NCI-H1048 (cell line): Measurements from ENCODE around the gene NECTIN1.

ENCODE experiments used
- DNase-seq: peaks from one replicate; lab custom pipeline; 2025; lab: John Stamatoyannopoulos, UW

The NECTIN1 gene

DNA sequence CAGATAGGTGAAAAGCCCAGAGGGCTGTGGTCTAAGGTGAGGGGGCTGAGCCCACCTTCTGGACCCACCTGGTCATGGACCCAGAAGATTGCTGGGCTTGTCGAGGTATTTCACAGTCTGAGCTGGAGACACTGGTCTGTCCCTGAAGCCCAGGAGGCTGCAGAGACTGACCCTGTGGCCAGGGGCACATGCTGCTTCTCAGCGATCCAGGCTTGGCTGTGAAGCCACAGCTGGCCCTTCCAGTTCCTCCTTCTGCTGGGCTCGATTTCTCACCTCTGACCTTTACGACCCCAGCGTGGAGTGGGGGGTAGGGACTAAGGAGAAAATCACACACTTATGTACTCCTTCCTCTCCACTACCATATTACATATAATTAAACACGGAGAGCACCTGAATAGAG is 88.5 kb downstream of the NECTIN1 start:
- no peak for DNase-seq

DNA sequence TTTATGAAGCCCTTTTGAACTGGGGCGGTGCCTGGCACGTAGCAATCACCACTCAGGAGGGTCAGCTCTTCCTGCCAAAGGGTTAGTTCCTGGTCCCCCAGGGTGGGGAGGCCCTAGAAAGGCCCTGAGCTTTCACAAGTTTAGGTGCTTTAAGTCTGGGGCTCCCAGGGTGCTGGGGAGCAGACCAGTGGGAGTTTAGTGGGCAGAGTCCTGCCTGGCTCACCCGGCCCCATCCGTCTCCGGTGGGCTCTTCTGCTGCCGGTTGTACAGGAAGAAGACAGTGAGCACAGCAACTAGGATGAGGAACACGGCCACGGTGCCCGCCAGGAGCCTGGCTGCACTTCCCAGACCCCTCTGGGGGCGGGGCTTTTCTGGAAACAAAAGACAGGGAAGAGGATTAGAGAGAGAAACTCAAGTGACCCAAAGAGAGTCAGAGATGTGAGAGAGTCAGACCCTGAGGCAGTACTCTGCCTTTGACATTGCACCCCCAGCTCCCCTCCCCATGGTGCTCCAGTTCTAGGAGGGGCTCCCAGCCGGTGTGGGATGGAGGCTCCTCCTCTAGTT is 89.3 kb downstream of the NECTIN1 start:
- no peak for DNase-seq

DNA sequence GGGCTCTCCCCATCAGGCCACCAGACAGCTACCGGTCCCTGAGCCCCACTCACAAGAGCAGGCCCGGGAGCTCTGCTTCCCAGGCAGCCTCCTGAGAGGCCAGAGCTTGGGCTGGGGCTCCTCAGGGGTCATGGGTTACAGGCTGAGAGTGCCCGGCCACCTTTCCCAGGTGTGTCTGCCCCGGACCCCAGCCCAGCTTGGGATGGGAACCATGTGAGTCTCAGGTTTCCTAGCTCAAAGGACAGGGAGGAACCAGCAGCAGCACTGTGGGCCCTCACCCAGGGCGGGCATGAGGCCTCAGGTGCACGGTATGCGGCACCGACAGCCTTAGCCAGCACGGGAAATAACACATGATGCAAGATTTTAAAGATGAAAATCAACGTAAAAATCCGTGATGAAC is 90.1 kb downstream of the NECTIN1 start:
- no peak for DNase-seq

DNA sequence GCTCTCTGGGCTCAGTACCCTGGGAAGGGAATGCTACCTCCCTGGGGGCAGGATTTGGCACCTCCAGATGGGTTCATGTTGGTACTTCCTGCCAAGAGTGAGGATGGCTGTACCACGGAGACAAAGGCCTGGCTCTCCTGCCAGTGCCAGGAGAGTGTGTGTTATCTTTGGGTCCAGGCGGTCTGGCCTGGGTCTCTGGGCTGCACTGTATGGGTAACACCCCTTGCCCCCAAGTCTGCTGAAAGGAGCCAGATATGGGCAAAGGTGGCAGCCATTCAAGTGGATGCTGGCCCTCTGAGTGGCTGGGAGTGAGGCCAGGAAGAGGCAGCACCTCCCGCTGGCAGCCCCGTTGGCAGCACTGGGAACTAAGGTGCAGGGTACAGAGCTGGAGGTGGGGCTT is 91.5 kb downstream of the NECTIN1 start:
- DNase-seq, result no peak

DNA sequence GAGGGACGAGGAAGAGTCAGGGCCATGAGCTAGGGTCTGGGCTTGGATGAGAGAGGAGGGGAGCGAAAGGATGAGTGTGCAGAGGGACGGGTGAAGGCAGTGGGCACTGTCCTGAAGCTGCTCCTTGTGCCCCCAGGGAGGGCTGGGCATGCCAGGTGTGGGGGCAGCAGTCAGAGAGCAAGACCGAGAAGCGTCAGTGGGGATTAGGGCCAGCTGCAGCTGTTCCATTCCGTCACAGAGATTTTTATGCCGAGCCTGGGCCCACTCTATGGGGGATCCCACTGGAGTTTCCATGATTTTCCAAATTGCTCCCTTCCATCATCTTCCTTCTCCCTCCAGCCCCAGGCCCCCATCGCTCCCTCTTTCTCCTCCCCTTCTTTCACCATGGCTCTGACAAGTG is 93.2 kb downstream of the NECTIN1 start:
- DNase-seq, result no peak

DNA sequence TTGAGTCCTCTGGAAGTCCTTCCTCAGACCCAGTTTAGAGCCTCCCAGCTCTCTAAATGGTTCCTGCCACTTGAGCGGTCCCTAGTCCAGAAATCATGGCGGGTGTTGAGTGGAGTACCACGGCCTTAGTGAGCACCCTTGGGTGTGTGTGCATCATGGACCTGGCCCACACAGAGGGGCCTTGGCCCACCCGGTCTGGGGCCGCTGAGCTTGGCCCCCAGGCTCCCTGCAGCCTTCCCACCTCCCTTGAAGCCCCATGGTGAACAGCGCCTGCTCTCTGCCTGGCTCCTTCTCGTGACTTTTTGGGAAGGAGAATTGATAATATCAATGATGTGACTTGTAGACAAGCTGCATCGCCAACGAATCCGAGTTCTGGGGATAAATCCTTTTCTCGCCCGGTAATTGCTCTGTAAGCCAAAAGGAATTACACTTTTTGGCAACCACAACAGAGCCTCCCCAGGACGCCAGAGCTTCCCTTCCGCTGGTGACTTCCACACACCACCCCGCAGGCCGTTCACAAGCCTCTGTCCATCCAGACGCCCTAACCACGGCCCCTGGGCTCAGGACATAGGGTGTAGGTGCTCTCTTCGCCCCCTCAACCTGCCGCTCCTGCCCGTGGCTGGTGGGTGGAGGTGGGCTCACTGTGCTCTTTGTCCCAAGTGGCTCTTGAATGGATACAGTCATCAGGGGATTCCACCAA is 93.8 kb downstream of the NECTIN1 start:
- no peak for DNase-seq

DNA sequence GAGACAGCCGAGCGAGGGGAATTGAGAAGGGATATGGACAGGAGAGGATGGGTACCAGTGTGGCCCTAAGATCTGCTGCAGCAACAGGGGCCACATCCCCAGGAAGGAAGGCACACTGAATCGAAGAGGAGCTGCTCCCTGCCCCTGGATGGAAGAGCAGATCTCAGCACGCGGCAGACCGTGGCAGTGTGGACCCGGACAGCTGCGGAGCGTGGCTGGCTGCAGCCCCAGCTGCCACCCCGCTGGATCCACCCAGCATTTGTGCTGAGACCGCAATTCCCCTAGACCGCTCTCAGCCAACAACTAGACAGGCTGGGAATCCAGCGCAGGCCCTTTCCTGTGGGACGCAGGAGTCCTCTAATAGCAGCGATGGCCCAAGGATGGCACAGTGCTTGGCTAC is 94.7 kb downstream of the NECTIN1 start:
- DNase-seq, result no peak

DNA sequence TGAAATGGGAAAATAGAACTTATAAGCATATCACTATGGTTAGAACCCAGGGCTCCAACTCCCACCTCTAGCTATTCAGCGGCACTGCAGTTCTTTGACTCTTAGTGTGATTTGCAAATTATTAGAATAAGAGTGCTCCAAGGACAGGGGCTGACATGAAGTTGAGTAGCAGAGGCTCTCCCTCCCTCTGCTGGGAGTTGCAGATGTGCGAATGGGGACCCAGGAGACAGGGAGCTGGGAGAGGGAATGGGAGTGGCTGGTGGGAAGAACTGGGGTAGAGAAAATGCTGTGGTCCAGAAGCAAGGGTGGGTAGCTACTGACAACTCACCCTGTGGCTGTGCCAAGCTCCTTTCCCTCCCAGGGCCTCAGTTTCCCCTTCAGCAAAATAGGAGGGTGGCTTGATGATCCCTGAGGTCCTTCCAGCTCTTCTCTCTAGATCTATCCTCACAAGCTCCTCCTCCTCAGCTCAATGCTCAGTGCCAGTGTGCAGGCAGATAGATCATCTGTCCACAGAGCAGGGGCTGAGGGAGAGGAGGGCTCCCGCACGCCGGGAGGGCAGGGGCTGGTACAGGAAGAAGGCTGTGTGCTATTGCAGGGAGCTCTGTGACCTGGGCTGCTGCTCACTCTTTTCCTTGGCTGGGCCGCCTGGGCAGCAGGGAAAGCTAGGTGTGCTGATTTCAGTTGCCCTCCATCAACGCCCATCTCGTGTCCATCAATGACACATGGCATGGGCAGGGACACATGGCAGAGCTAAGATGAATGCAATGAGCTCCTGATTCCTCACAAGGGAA is 99.0 kb downstream of the NECTIN1 start:
- DNase-seq, result no peak

DNA sequence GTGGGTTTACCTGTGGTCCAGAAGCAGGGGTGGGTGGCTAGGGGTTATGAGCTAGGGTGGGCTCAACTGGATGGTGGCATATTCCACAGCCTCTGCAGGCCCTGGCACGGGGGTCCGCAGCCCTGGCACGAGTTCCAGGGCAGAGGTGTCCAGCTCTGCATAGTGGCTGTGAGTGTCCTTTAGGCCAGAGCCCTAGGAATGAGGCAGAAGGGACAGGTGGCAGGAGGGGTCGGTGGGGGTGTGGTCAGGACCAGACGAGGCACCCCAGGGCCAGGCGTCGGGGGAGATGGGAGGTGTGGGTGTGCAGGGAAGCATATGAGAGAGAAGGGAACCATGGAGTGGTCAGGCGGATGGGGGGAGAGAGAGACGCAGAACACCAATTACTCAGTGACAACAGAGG is 99.9 kb downstream of the NECTIN1 start:
- no peak for DNase-seq

DNA sequence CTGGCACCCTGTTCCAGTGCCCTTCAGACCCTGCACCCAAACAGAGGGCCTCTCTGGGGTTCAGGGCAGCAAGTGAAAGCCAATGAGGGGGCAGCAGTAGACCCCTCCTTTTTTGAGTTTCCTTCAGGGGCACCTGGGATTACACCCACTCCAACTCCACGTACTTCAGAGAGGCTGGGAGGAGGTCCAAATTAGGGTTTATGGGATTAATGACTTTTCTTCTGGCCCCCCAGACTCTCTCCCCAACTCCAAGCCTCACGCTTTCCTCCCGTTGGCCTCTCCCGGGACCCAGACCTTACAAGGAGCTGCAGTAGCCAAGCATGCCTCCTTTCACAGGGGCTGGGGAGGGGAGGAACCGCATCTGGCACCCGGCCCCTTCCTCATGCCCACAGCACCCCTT is 101.7 kb downstream of the NECTIN1 start:
- no peak for DNase-seq

DNA sequence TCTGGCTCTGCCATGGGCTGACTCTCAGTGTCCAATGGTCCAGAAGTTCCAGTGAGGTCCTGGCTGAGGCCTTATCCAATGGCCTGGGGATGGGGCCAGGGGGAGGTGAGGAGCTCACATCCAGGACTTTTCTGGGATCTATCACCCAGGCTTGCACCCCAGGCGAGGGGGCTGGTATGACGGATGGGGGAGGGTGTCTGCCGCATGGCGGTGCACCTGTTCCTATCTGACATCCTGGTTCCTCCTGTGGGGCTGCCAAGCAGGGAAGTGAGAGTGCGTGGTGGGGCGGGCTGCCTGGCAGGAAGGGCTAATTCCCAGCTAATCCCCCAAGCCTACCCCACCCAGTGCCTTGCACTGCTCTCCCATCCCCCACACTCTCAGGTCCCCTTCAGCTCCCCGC is 102.1 kb downstream of the NECTIN1 start:
- DNase-seq, result no peak

DNA sequence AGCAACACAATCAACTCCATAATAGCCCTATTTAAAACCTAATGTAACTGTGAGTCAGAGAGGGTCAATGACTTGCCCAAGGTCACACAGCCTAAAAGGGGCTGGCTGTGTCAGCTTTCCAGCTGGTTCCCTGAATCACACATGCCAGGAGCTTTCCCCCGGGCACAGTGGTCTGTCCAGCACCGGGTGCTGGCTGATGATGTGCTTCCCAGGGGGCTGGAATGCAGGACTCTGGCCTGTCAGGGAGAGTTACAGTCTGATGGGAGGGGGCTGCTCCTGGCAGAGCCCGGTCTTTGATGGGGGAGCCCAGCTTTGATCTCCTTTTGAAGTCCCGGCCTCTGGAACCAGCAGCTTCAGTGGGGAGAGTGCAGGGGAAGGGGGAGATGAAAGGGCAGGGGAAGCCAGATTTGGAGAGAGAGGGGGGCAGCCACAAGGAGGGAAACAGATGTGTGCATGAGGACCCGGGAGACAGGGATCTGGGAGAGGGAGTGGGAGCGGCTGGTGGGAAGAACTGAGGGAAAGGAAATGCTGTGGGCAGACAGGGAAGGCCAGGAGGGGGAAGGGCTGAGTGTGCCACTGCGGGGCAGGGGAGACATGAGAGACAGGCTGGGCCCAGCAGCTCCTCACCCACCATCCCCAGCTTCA is 102.7 kb downstream of the NECTIN1 start:
- no peak for DNase-seq

DNA sequence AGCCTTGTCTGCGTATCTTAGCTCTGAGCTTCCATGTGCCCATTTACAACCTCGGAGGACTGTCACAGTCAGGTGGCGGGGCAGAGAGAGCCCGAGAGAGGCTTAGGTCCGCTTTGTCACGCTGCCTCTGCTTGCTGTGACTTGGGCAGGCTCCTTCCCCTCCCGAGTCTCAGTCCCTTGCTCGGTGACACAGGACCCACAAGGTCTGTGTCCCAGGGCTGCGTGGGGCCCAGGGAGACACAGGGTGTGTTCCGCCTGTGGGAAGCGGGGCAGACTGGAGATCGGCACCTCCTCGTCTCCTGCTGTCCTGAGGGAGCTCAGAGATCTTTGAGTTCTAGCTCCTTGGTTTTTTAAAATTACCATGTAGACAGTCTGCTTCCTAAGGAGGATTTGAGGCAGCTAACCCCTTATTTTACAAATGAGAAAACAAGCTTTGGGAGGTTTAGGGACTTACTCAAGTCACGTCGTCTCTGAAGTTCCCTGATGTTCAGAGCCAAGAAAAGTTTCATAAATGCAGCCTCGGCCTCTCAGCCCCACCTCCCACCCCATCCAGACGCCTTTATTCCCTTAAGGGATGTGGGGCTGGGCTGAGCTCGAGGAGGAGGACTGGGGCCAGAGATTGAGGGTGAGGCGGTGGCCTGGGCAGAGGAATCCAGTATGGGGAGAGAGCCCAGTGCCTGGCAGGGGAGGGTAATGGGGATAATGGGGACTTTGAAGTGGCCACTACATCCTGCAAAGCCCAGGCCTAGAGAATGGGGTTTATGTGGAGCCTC is 103.6 kb downstream of the NECTIN1 start:
- DNase-seq, result no peak

DNA sequence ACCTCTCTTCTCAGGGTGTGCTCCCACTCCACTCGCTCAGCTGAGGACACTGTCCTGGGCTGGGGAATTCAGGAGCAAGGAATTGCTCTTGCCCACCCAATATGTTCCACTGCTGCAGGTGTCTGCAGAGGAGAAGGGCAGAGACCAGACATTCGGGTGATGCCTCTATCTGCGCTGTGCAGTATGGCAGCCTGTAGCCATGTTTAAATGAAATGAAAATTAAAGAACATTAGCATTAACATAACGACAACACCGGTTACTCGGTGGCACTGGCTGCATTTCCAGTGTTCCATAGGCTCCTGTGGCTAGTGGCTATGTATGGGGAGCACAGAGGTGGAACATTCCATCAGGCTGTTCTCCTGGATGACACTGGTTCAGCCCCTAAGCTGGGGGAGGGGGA is 104.4 kb downstream of the NECTIN1 start:
- DNase-seq, result no peak

DNA sequence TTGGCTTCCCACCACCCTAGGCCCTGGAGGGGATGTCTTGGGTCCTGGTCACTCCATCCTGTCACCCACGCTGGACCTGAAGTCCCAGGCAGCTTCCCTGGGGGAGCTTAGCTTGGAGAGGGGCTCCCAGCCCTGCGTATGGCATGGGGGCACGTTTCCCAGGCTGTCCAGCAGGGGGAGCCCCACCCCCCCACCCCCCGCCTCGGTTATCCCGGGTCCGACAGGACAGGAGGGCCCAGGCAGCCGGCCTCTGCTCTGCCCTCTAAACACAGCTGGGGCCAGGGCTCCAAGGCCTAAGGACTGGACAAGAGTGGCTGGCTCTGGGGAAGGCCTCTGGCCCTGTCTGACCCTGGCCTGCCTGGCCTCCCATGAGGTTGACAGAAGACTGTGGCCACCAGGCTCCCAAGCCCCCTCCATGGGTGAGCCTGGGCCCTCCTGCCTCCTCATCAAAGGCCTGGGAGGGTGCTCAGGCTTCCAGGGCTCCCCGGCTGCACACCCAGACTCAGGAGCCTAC is 104.8 kb downstream of the NECTIN1 start:
- DNase-seq, result no peak

DNA sequence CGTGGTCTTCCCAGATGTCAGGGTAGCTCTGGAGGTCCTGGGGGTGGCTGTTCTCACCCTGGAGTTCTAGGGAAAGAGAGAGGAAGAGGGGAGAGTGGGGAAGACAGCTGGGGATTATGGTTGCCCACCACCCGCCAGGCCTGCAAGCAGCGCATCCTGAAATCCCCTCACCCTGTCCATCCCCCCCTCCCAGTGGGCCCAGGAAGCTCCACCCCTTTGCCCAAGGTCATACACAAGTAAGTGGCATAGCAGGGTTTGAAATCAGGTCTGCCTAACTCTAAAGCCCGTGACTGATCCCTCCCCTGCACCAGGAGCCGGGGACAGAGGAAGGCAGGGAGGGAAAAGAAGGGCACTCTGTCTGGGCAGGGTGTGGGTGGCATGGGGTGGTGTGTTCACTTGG is 105.3 kb downstream of the NECTIN1 start:
- no peak for DNase-seq

DNA sequence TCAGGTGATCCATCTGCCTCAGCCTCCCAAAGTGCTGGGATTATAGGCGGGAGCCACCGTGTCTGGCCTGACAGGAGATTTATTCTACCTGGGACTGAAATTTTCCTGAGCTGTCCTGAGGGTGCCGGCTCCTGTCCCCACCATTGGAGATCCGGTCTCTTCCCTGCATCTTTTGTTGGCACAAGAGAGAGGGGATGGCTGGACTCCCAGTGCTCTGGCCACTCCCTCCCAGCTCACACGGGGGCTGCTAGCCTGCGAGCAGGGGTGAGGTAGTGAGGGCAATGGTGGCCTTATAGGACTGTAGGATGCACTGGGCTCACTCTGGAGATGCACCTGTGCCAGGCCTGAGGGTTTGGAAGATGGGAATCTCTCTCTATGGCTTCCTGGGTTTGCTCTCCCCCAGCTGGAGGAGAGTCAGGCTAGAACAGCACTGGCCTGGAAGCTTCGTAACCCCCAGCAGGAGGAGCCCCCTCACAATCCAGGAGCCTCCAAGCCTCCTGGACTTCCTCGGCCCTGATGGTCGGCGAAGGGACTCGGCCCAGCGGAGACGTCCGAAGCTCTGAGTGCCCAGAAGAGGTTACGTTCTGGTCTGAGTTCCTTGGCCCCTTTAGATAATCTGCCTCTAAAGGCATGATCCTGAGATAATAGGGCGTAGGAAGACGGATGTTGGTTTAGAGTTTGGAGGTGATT is 106.4 kb downstream of the NECTIN1 start:
- no peak for DNase-seq

DNA sequence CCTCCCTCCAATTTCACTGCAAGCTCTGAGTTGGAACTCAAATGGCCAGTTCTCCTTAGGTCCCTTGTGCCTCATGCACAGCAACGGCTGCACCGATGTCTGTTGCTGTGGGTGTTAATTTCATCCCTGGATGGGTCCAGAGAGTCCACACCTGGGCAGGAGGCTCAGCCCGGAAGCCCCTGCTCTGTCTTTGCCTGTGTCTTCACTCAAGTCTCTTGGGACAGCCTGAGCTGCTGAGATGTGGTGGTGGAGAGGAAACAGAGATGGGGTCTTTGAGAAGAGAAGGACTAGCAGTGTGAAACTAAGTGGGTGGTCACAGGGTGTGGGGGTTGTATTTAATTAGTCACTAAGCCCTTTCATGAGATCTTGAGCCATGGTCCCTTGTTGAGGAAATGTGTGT is 109.3 kb downstream of the NECTIN1 start:
- no peak for DNase-seq

DNA sequence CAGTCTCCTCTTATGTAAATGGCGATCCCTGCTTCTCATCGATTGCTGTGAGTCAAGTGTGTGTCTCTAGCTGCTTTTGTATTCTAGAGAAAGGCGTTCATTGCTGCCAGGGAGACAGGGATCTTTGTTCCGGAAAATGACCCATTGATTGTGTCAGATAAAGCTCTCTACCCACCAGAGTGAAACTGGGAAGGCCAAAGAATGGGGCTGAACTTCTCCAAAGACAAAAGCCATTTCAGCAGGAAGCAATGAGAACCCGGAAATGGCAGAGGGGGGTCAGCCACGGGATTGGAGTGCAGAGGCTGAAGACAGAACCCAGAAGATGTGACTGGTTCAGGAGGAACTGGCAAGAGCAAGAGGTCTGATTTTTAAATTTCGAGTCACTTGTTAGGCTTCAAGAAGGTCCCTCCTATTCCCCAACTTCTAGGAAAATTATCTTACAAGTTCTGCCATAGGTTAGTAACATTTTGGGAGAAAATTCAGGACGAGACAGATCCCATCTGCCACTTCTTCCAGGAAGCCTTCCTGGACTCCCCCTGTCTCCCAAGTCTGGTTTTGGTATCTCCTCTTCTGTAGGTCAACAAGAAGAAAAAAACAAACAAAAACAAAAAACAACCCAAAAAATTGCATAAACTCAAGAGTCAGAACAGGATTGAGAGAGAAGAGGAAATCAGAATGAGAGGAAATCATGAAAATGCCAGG is 110.6 kb downstream of the NECTIN1 start:
- DNase-seq, result no peak

DNA sequence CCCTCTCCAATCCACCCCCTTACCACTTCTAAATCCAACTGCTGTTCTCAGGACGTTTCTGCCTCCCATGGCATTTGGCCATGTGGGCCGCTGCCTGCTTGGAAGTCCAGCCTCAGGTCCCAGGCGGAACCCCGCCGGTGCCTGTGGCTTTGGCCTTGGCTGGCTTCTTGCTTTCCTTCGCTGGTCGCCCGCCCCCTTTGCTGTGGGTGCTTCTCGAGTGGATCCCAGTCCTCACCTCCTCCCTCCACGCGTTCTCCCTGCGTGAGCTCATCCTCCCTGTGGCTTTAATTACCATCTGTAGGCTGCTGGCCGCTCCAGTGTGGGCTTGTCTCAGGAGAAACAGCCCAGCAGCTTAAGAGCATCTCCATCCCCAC is 111.7 kb downstream of the NECTIN1 start:
- DNase-seq, result no peak
